Ovary (tissue), 3 donors: ENCODE data around the gene TFDP2.

Experiments
- CTCF ChIP-seq, 3 donors: fragments of 450-650 bp in 2 of 3; fragments of 200-600 bp in 1 of 3; IDR thresholded peaks; one replicate each; pipeline versions ENCODE4 v1.5.1 to v1.8.0; 2016 to 2022; ENCODE audit warnings: antibody characterized with exemption in 3 of 3, mild to moderate bottlenecking in 1 of 3
- EP300 ChIP-seq: sonication (generic); formaldehyde crosslinking; IDR thresholded peaks from one replicate; pipeline ENCODE4 v1.6.1; 2017; ENCODE audit warnings: antibody characterized with exemption
- POLR2A ChIP-seq: fragments of 450-650 bp; IDR thresholded peaks from one replicate; pipeline ENCODE4 v1.6.1; 2017; ENCODE audit warnings: antibody characterized with exemption, mild to moderate bottlenecking, moderate library complexity
- donor health status: DM: no; HTN: no; CAD: no.

- TF ChIP-seq CTCF (IDR thresholded peaks at IDR 0.05) (no peak), EP300 (no peak), POLR2A (no peak)
These were observed 211.3 kb downstream of the TFDP2 start for GRCh38 chr3:141938011-141938500.
